Parathyroid adenoma (tissue), 2 donors: Measurements from ENCODE around the gene KCNJ6.

ENCODE experiments used
- H2AFZ ChIP-seq: fragments of 300-600 bp; sonication (generic); one replicate; pipeline ENCODE4 v1.7.0; 2017; ENCODE audit warnings: antibody characterized with exemption, mild to moderate bottlenecking
- H3K27ac ChIP-seq: fragments of 300-600 bp; sonication (generic); one replicate; pipeline ENCODE4 v1.7.0; 2017
- H3K27me3 ChIP-seq: fragments of 300-600 bp; sonication (generic); one replicate; pipeline ENCODE4 v1.7.0; 2017; ENCODE audit warnings: low read length; ENCODE audit not compliant: control insufficient read depth, insufficient read depth
- H3K36me3 ChIP-seq: fragments of 300-600 bp; sonication (generic); one replicate; pipeline ENCODE4 v1.7.0; 2017; ENCODE audit warnings: low read length; ENCODE audit not compliant: control insufficient read depth, insufficient read depth
- H3K4me1 ChIP-seq: fragments of 300-600 bp; sonication (generic); one replicate; pipeline ENCODE4 v1.7.0; 2017; ENCODE audit warnings: control low read depth
- H3K4me2 ChIP-seq: fragments of 300-600 bp; sonication (generic); one replicate; pipeline ENCODE4 v1.7.0; 2017; ENCODE audit warnings: low read length
- H3K4me3 ChIP-seq: fragments of 300-600 bp; sonication (generic); one replicate; pipeline ENCODE4 v1.7.0; 2017; ENCODE audit warnings: low read depth, low read length
- H3K79me2 ChIP-seq: fragments of 300-600 bp; sonication (generic); one replicate; pipeline ENCODE4 v1.7.0; 2017; ENCODE audit warnings: control low read depth
- H3K9ac ChIP-seq: fragments of 300-600 bp; sonication (generic); one replicate; pipeline ENCODE4 v1.7.0; 2017; ENCODE audit warnings: mild to moderate bottlenecking
- H3K9me3 ChIP-seq: fragments of 300-600 bp; sonication (generic); one replicate; pipeline ENCODE4 v1.7.0; 2017; ENCODE audit warnings: low read length; ENCODE audit not compliant: control insufficient read depth
- CTCF ChIP-seq: fragments of 300-600 bp; sonication (generic); IDR thresholded peaks from one replicate; pipeline ENCODE4 v1.7.0; 2017; ENCODE audit warnings: antibody characterized with exemption, mild to moderate bottlenecking
- donor health status: primary hyperparathyroidism.

Gene KCNJ6

GRCh38 chr21:37837381-37837780, 78.9 kb downstream of the KCNJ6 start:
- Histone ChIP-seq H3K4me2 (no peak overlapping the region), H3K27me3 (no peaks in the 10 kb centered on the region), H3K4me3 (no peak overlapping the region), H2AFZ (no peak overlapping the region), H3K27ac (no peak overlapping the region), H3K9me3 (no peaks in the 10 kb centered on the region), H3K9ac (no peak overlapping the region), H3K79me2 (no peaks in the 10 kb centered on the region), H3K36me3 (no peaks in the 10 kb centered on the region), H3K4me1 (no peaks in the 10 kb centered on the region)
- TF ChIP-seq CTCF, result no peak

GRCh38 chr21:37835481-37835880, 80.8 kb downstream of the KCNJ6 start:
- H3K4me3 ChIP-seq, result no peak overlapping the region
- H3K27ac ChIP-seq, result no peak overlapping the region
- H3K27me3 ChIP-seq, result no peaks in the 10 kb centered on the region
- H3K4me1 ChIP-seq, result no peaks in the 10 kb centered on the region
- H3K9ac ChIP-seq, result no peak overlapping the region
- TF ChIP-seq CTCF, result no peak
- no peaks in the 10 kb centered on the region for H3K9me3 ChIP-seq
- H3K4me2 ChIP-seq, result no peak overlapping the region
- H3K79me2 ChIP-seq, result no peaks in the 10 kb centered on the region
- H3K36me3 ChIP-seq, result no peaks in the 10 kb centered on the region
- no peak overlapping the region for H2AFZ ChIP-seq

- Histone ChIP-seq H3K9me3 (no peaks in the 10 kb centered on the region), H3K36me3 (no peaks in the 10 kb centered on the region), H3K9ac (no peak overlapping the region), H3K4me3 (no peak overlapping the region), H3K27ac (no peak overlapping the region), H3K4me2 (no peak overlapping the region), H3K79me2 (no peaks in the 10 kb centered on the region), H3K27me3 (no peaks in the 10 kb centered on the region), H3K4me1 (no peaks in the 10 kb centered on the region), H2AFZ (no peak overlapping the region)
- TF ChIP-seq CTCF, result no peak
Measured at GRCh38 chr21:37833301-37833700, 83.0 kb downstream of the KCNJ6 start.

GRCh38 chr21:37829447-37829846, 86.8 kb downstream of the KCNJ6 start:
- H3K4me2 ChIP-seq, result no peak overlapping the region
- H3K27me3 ChIP-seq, result no peaks in the 10 kb centered on the region
- no peaks in the 10 kb centered on the region for H3K36me3 ChIP-seq
- no peak overlapping the region for H2AFZ ChIP-seq
- no peaks in the 10 kb centered on the region for H3K79me2 ChIP-seq
- no peak overlapping the region for H3K27ac ChIP-seq
- H3K9ac ChIP-seq, result no peak overlapping the region
- no peak for TF ChIP-seq CTCF
- H3K4me1 ChIP-seq, result no peaks in the 10 kb centered on the region
- H3K4me3 ChIP-seq, result no peak overlapping the region
- H3K9me3 ChIP-seq, result no peaks in the 10 kb centered on the region

- Histone ChIP-seq H3K9ac (no peak overlapping the region), H3K27me3 (no peaks in the 10 kb centered on the region), H3K9me3 (no peaks in the 10 kb centered on the region), H2AFZ (no peak overlapping the region), H3K4me3 (no peak overlapping the region), H3K4me2 (no peak overlapping the region), H3K79me2 (no peaks in the 10 kb centered on the region), H3K36me3 (no peaks in the 10 kb centered on the region), H3K27ac (no peak overlapping the region), H3K4me1 (no peaks in the 10 kb centered on the region)
- no peak for TF ChIP-seq CTCF
Measured at GRCh38 chr21:37828991-37829390, 87.3 kb downstream of the KCNJ6 start.
